SJSA1 (cell line): ENCODE measurements around the gene ADNP. TPM values are rescaled to one million over a fixed set of nuclear protein-coding genes. Genes with fewer than 3 reads are reported as not detected.
A peak's percentile ranks its signal among the peaks of the same experiment; 100 is the strongest.

Experiments
- DNase-seq, 2 experiments: peaks; one replicate each; pipeline ENCODE4 v3.0.0-alpha.2; 2015 to 2020; ENCODE audit warnings: low spot score in 2 of 2, low read depth in 1 of 2
- H3K27ac ChIP-seq: fragments of 250-450 bp; sonication (Bioruptor Pico); 2 replicates; pipeline ENCODE4 v1.5.1; 2020; ENCODE audit warnings: mild to moderate bottlenecking, moderate library complexity
- H3K27me3 ChIP-seq: fragments of 250-450 bp; sonication (Bioruptor Pico); replicated peaks from 2 replicates; pipeline ENCODE4 v1.5.1; 2020; ENCODE audit warnings: mild to moderate bottlenecking, moderate library complexity
- H3K36me3 ChIP-seq: fragments of 250-450 bp; sonication (Bioruptor Pico); 2 replicates; pipeline ENCODE4 v1.5.1; 2020; ENCODE audit warnings: mild to moderate bottlenecking
- H3K4me1 ChIP-seq: fragments of 250-450 bp; sonication (Bioruptor Pico); replicated peaks from 2 replicates; pipeline ENCODE4 v1.6.1; 2021; ENCODE audit warnings: mild to moderate bottlenecking
- H3K4me3 ChIP-seq: fragments of 250-450 bp; sonication (Bioruptor Pico); 2 replicates; pipeline ENCODE4 v1.5.1; 2020; ENCODE audit warnings: mild to moderate bottlenecking
- H3K9me3 ChIP-seq: fragments of 250-450 bp; sonication (Bioruptor Pico); replicated peaks from 2 replicates; pipeline ENCODE4 v1.5.1; 2020; ENCODE audit warnings: mild to moderate bottlenecking
- total RNA-seq: library from RNA; depleted of rRNA; stranded (reverse); fragments of >200 nt; shearing (Covaris generic); gene quantifications from 2 replicates; pipeline ENCODE4 v1.2.3, GENCODE V29; 2014; rRNA removed

The ADNP gene
- total RNA-seq, 1 experiment from 2014 or later: 20.4 TPM

DNA sequence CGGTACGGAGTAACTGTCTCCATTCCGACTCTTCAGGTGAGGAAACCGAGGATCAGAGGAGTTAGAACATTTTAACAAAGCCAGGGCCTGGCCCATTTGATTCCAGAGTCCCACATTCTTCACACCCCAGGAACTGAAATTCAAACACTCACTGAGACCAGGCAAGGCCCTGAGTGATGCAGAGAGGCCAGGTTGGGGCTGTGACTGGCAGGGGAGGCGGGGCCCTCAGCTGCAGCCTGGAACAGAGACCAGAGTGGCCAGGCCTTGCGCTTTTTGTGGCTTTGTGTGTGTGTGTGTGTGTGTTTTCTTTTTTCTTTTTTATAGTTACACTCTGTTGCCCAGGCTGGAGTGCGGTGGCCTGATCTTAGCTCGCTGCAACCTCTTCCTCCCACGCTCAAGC is 79.2 kb downstream of the ADNP start:
- no peak overlapping the region for H3K4me3 ChIP-seq
- no peaks in the 10 kb centered on the region for H3K27me3 ChIP-seq
- H3K4me1 ChIP-seq: no peaks in the 10 kb centered on the region
- no peak for DNase-seq
- no peaks in the 10 kb centered on the region for H3K36me3 ChIP-seq
- H3K9me3 ChIP-seq: no peaks in the 10 kb centered on the region
- H3K27ac ChIP-seq: no peak overlapping the region

DNA sequence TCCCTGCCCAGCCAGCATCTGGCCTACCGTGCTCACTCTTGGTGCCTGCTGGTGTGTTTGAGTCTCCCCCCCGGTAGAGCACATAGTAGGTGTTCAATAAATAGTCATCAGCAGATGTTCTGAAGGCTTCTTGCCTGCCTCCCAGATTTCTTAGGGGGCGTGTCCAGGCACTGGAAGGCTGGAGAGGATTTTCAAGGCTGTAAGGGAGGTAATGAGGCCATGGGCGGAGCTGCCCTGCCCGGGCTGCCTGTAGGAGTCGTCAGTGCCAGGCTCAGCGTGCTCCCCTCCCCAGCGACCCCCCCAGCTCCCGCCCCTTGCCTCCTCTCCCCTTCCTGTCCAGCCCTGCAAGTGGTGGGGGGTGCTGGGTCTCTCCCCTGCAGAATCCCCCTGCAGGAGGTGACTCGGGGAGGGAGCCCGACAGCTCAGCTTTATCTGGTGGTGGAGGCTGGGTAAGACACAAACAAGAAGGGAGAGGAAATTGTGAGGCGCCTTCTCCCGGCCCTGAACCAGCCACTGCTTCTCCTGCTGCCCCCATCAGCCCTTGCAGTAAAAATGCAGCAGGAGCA is 80.4 kb downstream of the ADNP start:
- Histone ChIP-seq H3K4me1 (no peaks in the 10 kb centered on the region), H3K4me3 (no peak overlapping the region), H3K27me3 (no peaks in the 10 kb centered on the region), H3K27ac (no peak overlapping the region), H3K9me3 (no peaks in the 10 kb centered on the region), H3K36me3 (no peaks in the 10 kb centered on the region)
- no peak for DNase-seq

DNA sequence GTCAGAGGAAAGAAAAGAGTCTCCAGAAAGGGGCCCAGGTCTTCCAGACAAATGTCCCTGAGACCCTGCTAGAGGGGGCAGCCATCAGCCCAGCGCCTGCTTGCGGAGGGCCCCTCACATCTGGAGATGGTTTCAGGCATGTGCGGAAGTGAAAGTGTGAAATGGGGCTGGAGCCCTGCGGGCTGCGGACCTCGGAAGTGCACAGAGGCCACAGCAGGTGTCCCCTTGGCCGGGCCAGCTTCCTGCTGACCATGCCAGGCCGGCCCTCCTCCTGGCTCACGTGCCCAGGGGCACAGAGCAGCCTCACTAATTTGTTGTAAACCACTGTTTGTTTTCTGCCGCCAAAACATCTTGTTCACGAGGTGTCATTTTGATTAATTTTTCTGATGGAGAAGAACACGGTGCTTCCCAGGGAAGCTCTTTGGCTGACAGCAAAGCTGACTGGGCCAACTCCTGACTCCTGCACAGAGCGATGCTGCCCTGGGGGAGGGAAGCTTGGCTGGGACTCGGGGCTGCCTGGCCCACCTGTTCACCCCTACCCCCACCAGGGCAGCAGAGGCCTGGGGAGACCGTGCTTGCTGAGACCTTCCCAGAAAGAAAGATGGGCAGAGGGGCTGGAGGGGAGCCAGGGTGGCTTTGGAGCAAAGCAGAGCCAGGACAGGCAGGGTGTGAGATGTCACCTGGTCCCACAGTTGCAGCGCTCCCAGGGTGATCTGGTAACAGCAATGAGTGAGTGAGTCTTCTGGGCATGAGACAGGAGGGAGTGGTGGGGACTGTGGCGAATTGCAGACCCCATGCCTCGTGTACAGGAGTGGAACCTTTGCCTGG is 82.2 kb downstream of the ADNP start:
- peaks cover 7% of the 10 kb centered on the region for H3K4me1 ChIP-seq
- no peaks in the 10 kb centered on the region for H3K27me3 ChIP-seq
- DNase-seq: no peak
- H3K27ac ChIP-seq: no peak overlapping the region
- H3K4me3 ChIP-seq: no peak overlapping the region
- no peaks in the 10 kb centered on the region for H3K9me3 ChIP-seq
- H3K36me3 ChIP-seq: no peaks in the 10 kb centered on the region

- Histone ChIP-seq H3K27ac (no peak overlapping the region), H3K4me1 (peaks cover 7% of the 10 kb centered on the region), H3K36me3 (no peaks in the 10 kb centered on the region), H3K9me3 (no peaks in the 10 kb centered on the region), H3K27me3 (no peaks in the 10 kb centered on the region), H3K4me3 (no peak overlapping the region)
- no peak for DNase-seq
Measured at GRCh38 chr20:50848341-50848808, 82.9 kb downstream of the ADNP start.

DNA sequence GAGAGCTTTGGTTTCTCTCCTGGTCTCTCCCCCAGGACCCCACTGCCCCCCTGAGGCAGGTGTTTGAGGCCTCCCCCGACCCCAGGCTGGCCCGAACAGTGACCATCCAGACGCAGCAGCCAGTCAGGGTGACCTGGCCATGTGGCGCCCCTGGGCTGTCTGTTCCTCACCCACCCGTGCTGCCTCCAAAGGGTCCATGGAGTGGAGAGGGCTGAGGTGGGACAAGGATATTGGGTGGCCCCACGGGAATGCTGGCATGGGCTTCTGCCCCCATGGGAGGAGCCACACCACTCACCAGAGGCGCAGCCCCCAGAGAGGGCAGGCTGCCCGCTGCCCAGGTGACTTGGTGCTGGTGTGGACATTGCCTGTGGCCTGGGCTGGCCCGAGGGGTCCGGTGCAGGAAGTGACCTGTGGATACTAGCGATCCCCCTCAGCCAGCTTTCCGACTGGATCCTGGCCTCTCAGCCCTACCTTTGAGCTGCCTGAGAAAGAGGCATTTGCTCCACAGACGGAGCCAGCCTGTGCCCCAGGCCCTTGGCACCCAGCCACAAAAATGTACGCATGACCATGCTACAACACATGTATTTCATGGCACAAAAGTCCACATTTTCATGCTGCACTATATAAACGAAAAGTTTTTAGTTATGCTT is 85.5 kb downstream of the ADNP start:
- no peak for DNase-seq
- H3K36me3 ChIP-seq: no peaks in the 10 kb centered on the region
- no peaks in the 10 kb centered on the region for H3K27me3 ChIP-seq
- H3K9me3 ChIP-seq: no peaks in the 10 kb centered on the region
- no peak overlapping the region for H3K4me3 ChIP-seq
- peaks cover 7% of the 10 kb centered on the region for H3K4me1 ChIP-seq
- no peak overlapping the region for H3K27ac ChIP-seq

- Histone ChIP-seq H3K4me3 (no peak overlapping the region), H3K27ac (no peak overlapping the region), H3K4me1 (peaks cover 7% of the 10 kb centered on the region), H3K9me3 (no peaks in the 10 kb centered on the region), H3K36me3 (no peaks in the 10 kb centered on the region), H3K27me3 (no peaks in the 10 kb centered on the region)
- peak; percentile 14 to 66 for DNase-seq
Measured at GRCh38 chr20:50844430-50845100, 86.7 kb downstream of the ADNP start.

GRCh38 chr20:50843331-50844276 is 87.6 kb downstream of the ADNP start:
- H3K27me3 ChIP-seq: no peaks in the 10 kb centered on the region
- H3K36me3 ChIP-seq: no peaks in the 10 kb centered on the region
- H3K27ac ChIP-seq: no peak overlapping the region
- no peaks in the 10 kb centered on the region for H3K9me3 ChIP-seq
- H3K4me1 ChIP-seq: peaks cover 7% of the 10 kb centered on the region
- H3K4me3 ChIP-seq: no peak overlapping the region
- DNase-seq: no peak

DNA sequence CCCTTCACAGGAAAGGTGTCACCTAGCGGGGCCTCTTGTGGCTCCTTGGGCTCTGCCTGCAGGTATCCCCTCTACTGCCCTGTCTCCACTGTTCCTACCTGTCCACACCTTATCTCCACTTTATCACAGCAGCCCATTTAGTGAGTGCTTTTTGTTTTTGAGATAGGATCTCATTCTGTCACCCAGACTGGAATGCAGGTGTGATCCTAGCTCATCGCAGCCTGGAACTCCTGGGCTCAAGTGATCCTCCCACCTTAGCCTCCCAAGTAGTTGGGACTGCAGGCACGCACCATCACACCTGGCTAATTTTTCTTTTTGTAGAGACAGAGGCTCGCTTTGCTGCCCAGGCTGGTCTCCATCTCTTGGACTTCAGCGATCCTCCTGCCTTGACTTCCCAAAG is 88.4 kb downstream of the ADNP start:
- Histone ChIP-seq H3K4me3 (no peak overlapping the region), H3K27me3 (no peaks in the 10 kb centered on the region), H3K9me3 (no peaks in the 10 kb centered on the region), H3K4me1 (peaks cover 7% of the 10 kb centered on the region), H3K36me3 (no peaks in the 10 kb centered on the region), H3K27ac (no peak overlapping the region)
- no peak for DNase-seq

Other genes starting within 250 kb of the ADNP start
- 1.3 and 1.8 TPM in 2 replicates for gene RIPOR3, start 239.9 kb downstream of the ADNP start, total RNA-seq
- gene PARD6B, start 199.9 kb downstream of the ADNP start, total RNA-seq: 1.8 and 2.8 TPM in 2 replicates
- gene BCAS4, start 136.4 kb downstream of the ADNP start, total RNA-seq: 4.6 and 17.9 TPM in 2 replicates
- 122 and 138 TPM in 2 replicates for gene DPM1, start 27.1 kb upstream of the ADNP start, total RNA-seq
- gene MOCS3, start 27.4 kb upstream of the ADNP start, total RNA-seq: 6.2 and 7.2 TPM in 2 replicates
- 17.7 and 31.0 TPM in 2 replicates for gene KCNG1, start 91.7 kb upstream of the ADNP start, total RNA-seq